Neuronal stem cell (in vitro differentiated cells): ENCODE data around the gene ITGB3BP.

Experiments used
- DNase-seq: peaks from one replicate; pipeline ENCODE4 v3.0.0-alpha.2; 2013; ENCODE audit warnings: low spot score
- H2AFZ ChIP-seq: one replicate; pipeline ENCODE4 v1.6.1; 2013; ENCODE audit warnings: mild to moderate bottlenecking, low read length, inconsistent platforms
- H2AK5ac ChIP-seq: 2 replicates; pipeline ENCODE4 v1.6.1; 2013; ENCODE audit warnings: low read depth, mild to moderate bottlenecking, inconsistent platforms, low read length, moderate library complexity, mixed read lengths
- H2BK120ac ChIP-seq: 2 replicates; pipeline ENCODE4 v1.6.1; 2013; ENCODE audit warnings: low read depth, mild to moderate bottlenecking, inconsistent platforms, low read length, moderate library complexity, mixed read lengths
- H2BK12ac ChIP-seq: one replicate; pipeline ENCODE4 v1.6.1; 2013; ENCODE audit warnings: low read length, inconsistent platforms
- H2BK15ac ChIP-seq: 2 replicates; pipeline ENCODE4 v1.6.1; 2013; ENCODE audit warnings: mild to moderate bottlenecking, low read length, inconsistent platforms, mixed read lengths
- H2BK5ac ChIP-seq: one replicate; pipeline ENCODE4 v1.6.1; 2013; ENCODE audit warnings: inconsistent platforms, mild to moderate bottlenecking, low read length, moderate library complexity
- H3K14ac ChIP-seq: one replicate; pipeline ENCODE4 v1.6.1; 2013; ENCODE audit warnings: low read length, inconsistent platforms
- H3K18ac ChIP-seq: 2 replicates; pipeline ENCODE4 v1.6.1; 2013; ENCODE audit warnings: low read length, inconsistent platforms
- H3K23ac ChIP-seq: 2 replicates; pipeline ENCODE4 v1.6.1; 2013; ENCODE audit warnings: low read depth, mild to moderate bottlenecking, mixed read lengths, low read length, inconsistent platforms; ENCODE audit not compliant: poor library complexity
- H3K27ac ChIP-seq: replicated peaks from 3 replicates; pipeline ENCODE4 v1.5.1; 2013; ENCODE audit warnings: low read length, inconsistent platforms
- H3K27me3 ChIP-seq, 3 experiments: 2 replicates each; pipeline ENCODE4 v1.6.1; 2013; ENCODE audit warnings: low read length in 3 of 3, mild to moderate bottlenecking in 2 of 3, inconsistent platforms in 1 of 3, low read depth in 1 of 3, mixed read lengths in 1 of 3, moderate library complexity in 1 of 3; ENCODE audit not compliant: control insufficient read depth in 3 of 3, insufficient read depth in 3 of 3
- H3K36me3 ChIP-seq, 2 donors: replicated peaks in 1 of 2; 2 replicates each; pipeline ENCODE4 v1.6.1; 2013; ENCODE audit warnings: low read length in 2 of 2; ENCODE audit not compliant: control insufficient read depth in 2 of 2, insufficient read depth in 2 of 2
- H3K4ac ChIP-seq: 2 replicates; pipeline ENCODE4 v1.6.1; 2013; ENCODE audit warnings: inconsistent platforms, mild to moderate bottlenecking, low read length, moderate library complexity
- H3K4me1 ChIP-seq, 2 donors: 1 replicate in 1 of 2; 2 replicates in 1 of 2; pipeline ENCODE4 v1.6.1; 2013; ENCODE audit warnings: low read length in 2 of 2, low read depth in 1 of 2; ENCODE audit not compliant: control insufficient read depth in 2 of 2, insufficient read depth in 1 of 2
- H3K4me2 ChIP-seq: one replicate; pipeline ENCODE4 v1.6.1; 2013; ENCODE audit warnings: mild to moderate bottlenecking, low read length, inconsistent platforms; ENCODE audit not compliant: insufficient read depth, poor library complexity, severe bottlenecking
- H3K4me3 ChIP-seq, 2 donors: 2 replicates each; pipeline ENCODE4 v1.5.1; 2013; ENCODE audit warnings: low read length in 2 of 2, mild to moderate bottlenecking in 2 of 2, inconsistent platforms in 1 of 2, moderate library complexity in 1 of 2
- H3K79me1 ChIP-seq: one replicate; pipeline ENCODE4 v1.6.1; 2013; ENCODE audit warnings: low read depth, mild to moderate bottlenecking, inconsistent platforms, low read length, moderate library complexity
- H3K9ac ChIP-seq: one replicate; pipeline ENCODE4 v1.6.1; 2013; ENCODE audit warnings: mild to moderate bottlenecking, low read depth, low read length, inconsistent platforms; ENCODE audit not compliant: poor library complexity
- H3K9me3 ChIP-seq, 2 donors: replicated peaks in 1 of 2; 2 replicates each; pipeline versions ENCODE3 to v1.6.1; 2013; ENCODE audit warnings: low read length in 2 of 2, mild to moderate bottlenecking in 2 of 2, inconsistent platforms in 1 of 2, low read depth in 1 of 2, mixed read lengths in 1 of 2, moderate library complexity in 1 of 2; ENCODE audit not compliant: control insufficient read depth in 2 of 2, insufficient read depth in 1 of 2
- H4K8ac ChIP-seq: one replicate; pipeline ENCODE4 v1.6.1; 2013; ENCODE audit warnings: low read depth, mild to moderate bottlenecking, inconsistent platforms, low read length, moderate library complexity
- H4K91ac ChIP-seq: one replicate; pipeline ENCODE4 v1.6.1; 2013; ENCODE audit warnings: low read length, low read depth, mild to moderate bottlenecking, inconsistent platforms; ENCODE audit not compliant: poor library complexity
- WGBS, 2 donors: extraction: QIAGEN DNeasy Blood & Tissue Kit; methylation state at CpG; one replicate each; pipeline ENCODE4 v1.1.7; 2013; ENCODE audit warnings: missing lambda C conversion rate in 2 of 2, mixed read lengths in 1 of 2; ENCODE audit not compliant: insufficient read length in 2 of 2, insufficient replicate concordance in 1 of 2; ENCODE audit errors: extremely low coverage in 2 of 2; 5-methylcytosine and 5-hydroxymethylcytosine counted together

ITGB3BP gene

DNA sequence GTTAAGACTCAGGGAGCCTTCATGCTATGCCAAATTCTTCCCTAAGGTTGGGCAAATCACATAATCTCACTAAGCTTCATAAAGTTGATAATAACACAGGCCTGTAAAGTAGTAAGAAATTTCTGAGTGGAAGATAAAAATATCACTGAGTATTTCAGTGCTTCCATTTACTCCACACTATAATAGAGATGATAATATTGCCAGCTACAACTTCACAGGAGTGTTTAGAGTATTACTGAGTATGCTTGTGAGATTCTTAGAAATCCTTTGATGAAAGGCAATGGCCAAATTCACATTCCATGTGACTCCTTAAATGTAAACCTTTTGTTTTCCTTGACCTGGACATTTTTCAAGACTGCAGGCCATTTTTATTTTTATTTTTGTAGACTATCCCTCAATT lies 10.4 kb downstream of the ITGB3BP start:
- Histone ChIP-seq H3K4me1 (no peaks in the 10 kb centered on the region), H3K9ac (no peak overlapping the region), H3K79me1 (no peaks in the 10 kb centered on the region), H3K14ac (no peak overlapping the region), H3K36me3 (peaks cover 0 to 40% of the 10 kb centered on the region in 2 donors), H3K18ac (no peak overlapping the region), H3K9me3 (peaks cover 1 to 26% of the 10 kb centered on the region in 2 donors), H3K4ac (no peak overlapping the region), H3K27ac (no peak overlapping the region), H2BK120ac (no peak overlapping the region), H2AFZ (no peak overlapping the region), H3K4me2 (no peak overlapping the region), H4K91ac (no peak overlapping the region), H3K27me3 (no peaks in the 10 kb centered on the region), H2BK5ac (no peak overlapping the region), H3K4me3 (no peak overlapping the region), H2BK12ac (no peak overlapping the region), H2AK5ac (no peak overlapping the region), H4K8ac (no peak overlapping the region), H3K23ac (no peak overlapping the region), H2BK15ac (no peak overlapping the region)
- no peak for DNase-seq

DNA sequence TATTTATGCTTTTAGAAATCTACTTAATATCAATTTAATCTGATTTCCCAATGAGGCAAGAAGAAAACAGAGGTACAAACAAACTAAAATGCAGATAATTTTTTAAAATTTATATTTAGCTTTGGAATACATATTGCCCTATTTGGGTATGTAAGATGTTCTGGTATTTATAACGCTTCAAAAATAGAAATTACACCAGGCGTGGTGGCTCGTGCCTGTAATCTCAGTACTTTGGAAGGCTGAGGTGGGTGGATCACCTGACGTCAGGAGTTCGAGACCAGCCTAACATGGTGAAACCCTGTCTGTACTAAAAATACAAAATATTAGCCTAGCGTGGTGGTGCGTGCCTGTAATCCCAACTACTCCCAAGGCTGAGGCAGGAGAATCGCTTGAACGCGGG lies 13.3 kb downstream of the ITGB3BP start:
- Histone ChIP-seq H3K14ac (no peak overlapping the region), H3K9me3 (peaks cover 3 to 26% of the 10 kb centered on the region in 2 donors), H4K8ac (no peak overlapping the region), H3K18ac (no peak overlapping the region), H2BK15ac (no peak overlapping the region), H2BK12ac (no peak overlapping the region), H3K4me3 (no peak overlapping the region), H3K9ac (no peak overlapping the region), H2BK120ac (no peak overlapping the region), H3K27me3 (no peaks in the 10 kb centered on the region), H3K4ac (no peak overlapping the region), H4K91ac (no peak overlapping the region), H3K4me2 (no peak overlapping the region), H3K4me1 (no peaks in the 10 kb centered on the region), H3K23ac (no peak overlapping the region), H3K36me3 (peaks cover 4 to 47% of the 10 kb centered on the region in 2 donors), H3K27ac (no peak overlapping the region), H2AK5ac (no peak overlapping the region), H3K79me1 (no peaks in the 10 kb centered on the region), H2BK5ac (no peak overlapping the region), H2AFZ (no peak overlapping the region)
- DNase-seq: no peak
- no CpG with 5 or more reads among the region's 10 CpGs for WGBS, 2 donors

- Histone ChIP-seq H2BK15ac (no peak overlapping the region), H3K36me3 (peaks cover 4 to 46% of the 10 kb centered on the region in 2 donors), H3K9ac (no peak overlapping the region), H2AFZ (no peak overlapping the region), H3K4me2 (no peak overlapping the region), H2AK5ac (no peak overlapping the region), H3K79me1 (peaks cover 2% of the 10 kb centered on the region), H3K4ac (no peak overlapping the region), H3K18ac (no peak overlapping the region), H3K14ac (no peak overlapping the region), H2BK120ac (no peak overlapping the region), H3K27ac (no peak overlapping the region), H3K23ac (no peak overlapping the region), H3K4me3 (no peak overlapping the region), H3K4me1 (no peaks in the 10 kb centered on the region), H4K8ac (no peak overlapping the region), H2BK5ac (no peak overlapping the region), H3K27me3 (no peaks in the 10 kb centered on the region), H4K91ac (no peak overlapping the region), H3K9me3 (peaks cover 2 to 6% of the 10 kb centered on the region in 2 donors), H2BK12ac (no peak overlapping the region)
- no peak for DNase-seq
These were observed 16.2 kb downstream of the ITGB3BP start for GRCh38 chr1:63506782-63507181.

- H3K4me3 ChIP-seq: no peak overlapping the region
- no peak overlapping the region for H2BK15ac ChIP-seq
- H2BK12ac ChIP-seq: no peak overlapping the region
- no peak overlapping the region for H3K27ac ChIP-seq
- H2AK5ac ChIP-seq: no peak overlapping the region
- no peaks in the 10 kb centered on the region for H3K4me1 ChIP-seq
- no peak overlapping the region for H4K8ac ChIP-seq
- peaks cover 2% of the 10 kb centered on the region for H3K79me1 ChIP-seq
- no peak overlapping the region for H2BK5ac ChIP-seq
- H3K14ac ChIP-seq: no peak overlapping the region
- no peak overlapping the region for H2BK120ac ChIP-seq
- no CpG with 5 or more reads among the region's 3 CpGs for WGBS, 2 donors
- DNase-seq: no peak
- no peak overlapping the region for H3K4me2 ChIP-seq
- no peak overlapping the region for H2AFZ ChIP-seq
- no peak overlapping the region for H3K18ac ChIP-seq
- H3K36me3 ChIP-seq: peaks cover 0 to 5% of the 10 kb centered on the region in 2 donors
- peaks cover 0 to 6% of the 10 kb centered on the region in 2 donors for H3K9me3 ChIP-seq
- no peak overlapping the region for H4K91ac ChIP-seq
- H3K4ac ChIP-seq: no peak overlapping the region
- no peak overlapping the region for H3K9ac ChIP-seq
- H3K27me3 ChIP-seq: no peaks in the 10 kb centered on the region
- no peak overlapping the region for H3K23ac ChIP-seq
These were observed 21.8 kb downstream of the ITGB3BP start for GRCh38 chr1:63501256-63501655.
